ENCODE data around the gene FBF1.
A peak's percentile ranks its signal among the peaks of the same experiment; 100 is the strongest.
"Not testable (repeated sequence)": the region's sequence is repeated elsewhere in the genome, so short reads cannot be mapped to it uniquely, and the experiment has no call there.

Gene FBF1

DNA sequence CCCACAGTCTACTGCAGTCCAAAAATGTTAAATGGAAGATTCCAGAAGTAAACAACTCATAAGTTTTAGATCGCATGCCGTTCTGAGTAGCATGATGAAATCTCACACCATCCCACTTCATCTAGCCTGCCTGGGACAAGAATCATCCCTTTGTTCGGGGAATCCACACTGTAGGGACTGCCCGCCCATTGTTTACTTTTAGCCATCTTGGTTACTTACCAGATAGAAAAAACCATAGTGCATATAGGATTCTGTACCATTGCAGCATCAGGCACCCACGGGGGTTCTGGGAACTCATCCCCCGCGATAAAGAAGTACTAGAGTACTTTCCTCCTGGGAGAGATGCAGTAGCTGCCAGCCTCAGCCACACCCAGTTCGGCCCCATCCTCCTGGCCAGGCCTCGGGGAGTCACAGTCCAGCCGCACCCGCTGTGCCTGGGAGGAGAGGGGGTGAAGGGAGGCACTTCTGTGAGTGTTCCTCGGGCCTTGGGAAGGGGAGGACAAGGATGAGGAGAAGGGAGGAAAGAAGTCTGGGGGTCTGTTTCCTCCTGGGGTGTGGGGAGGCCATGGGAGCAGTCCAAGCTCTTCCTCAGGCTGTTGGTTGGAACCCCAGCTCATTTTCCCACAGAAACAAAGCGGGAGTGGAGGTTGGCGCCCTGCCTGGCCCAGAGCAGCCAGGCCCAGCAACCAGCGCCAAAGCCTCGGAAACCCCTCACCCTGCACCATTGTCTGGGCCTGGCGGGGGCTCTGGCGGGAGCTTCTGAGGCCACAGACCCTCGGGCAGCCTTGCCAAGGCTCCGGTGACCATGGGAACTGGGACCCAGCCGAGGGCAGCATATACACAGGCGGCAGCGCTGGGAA, 71.3 kb downstream of the FBF1 start:
- H2AFZ ChIP-seq (ENCODE audit: low read depth) = no peak overlapping the region
- no peak overlapping the region for H3K27ac ChIP-seq
- no peak overlapping the region for H3K4me2 ChIP-seq
- no peaks in the 10 kb centered on the region for H3K36me3 ChIP-seq (ENCODE audit: insufficient read depth)
- H3K79me2 ChIP-seq (ENCODE audit: insufficient read depth, low read depth) = no peaks in the 10 kb centered on the region
- H3K4me1 ChIP-seq (ENCODE audit: low read depth, poor library complexity, severe bottlenecking) = peaks cover 43% of the 10 kb centered on the region
- TF ChIP-seq, protein P1, sequence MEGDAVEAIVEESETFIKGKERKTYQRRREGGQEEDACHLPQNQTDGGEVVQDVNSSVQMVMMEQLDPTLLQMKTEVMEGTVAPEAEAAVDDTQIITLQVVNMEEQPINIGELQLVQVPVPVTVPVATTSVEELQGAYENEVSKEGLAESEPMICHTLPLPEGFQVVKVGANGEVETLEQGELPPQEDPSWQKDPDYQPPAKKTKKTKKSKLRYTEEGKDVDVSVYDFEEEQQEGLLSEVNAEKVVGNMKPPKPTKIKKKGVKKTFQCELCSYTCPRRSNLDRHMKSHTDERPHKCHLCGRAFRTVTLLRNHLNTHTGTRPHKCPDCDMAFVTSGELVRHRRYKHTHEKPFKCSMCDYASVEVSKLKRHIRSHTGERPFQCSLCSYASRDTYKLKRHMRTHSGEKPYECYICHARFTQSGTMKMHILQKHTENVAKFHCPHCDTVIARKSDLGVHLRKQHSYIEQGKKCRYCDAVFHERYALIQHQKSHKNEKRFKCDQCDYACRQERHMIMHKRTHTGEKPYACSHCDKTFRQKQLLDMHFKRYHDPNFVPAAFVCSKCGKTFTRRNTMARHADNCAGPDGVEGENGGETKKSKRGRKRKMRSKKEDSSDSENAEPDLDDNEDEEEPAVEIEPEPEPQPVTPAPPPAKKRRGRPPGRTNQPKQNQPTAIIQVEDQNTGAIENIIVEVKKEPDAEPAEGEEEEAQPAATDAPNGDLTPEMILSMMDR (conservative IDR thresholded peaks at IDR 0.05; ENCODE audit: low read depth, low read length) = no peak
- H3K4me3 ChIP-seq (IDR thresholded peaks at IDR 0.05; ENCODE audit: insufficient read depth, low read depth, low read length) = no peak overlapping the region
- H3K27me3 ChIP-seq (ENCODE audit: insufficient read depth, low read depth) = no peaks in the 10 kb centered on the region
- H3K9ac ChIP-seq = no peak overlapping the region
- no peaks in the 10 kb centered on the region for H4K20me1 ChIP-seq (ENCODE audit: insufficient read depth)

- H3K9ac ChIP-seq; H4K20me1 ChIP-seq (ENCODE audit: insufficient read depth); H3K27me3 ChIP-seq (ENCODE audit: insufficient read depth, low read depth); H2AFZ ChIP-seq (ENCODE audit: low read depth); H3K36me3 ChIP-seq (ENCODE audit: insufficient read depth); H3K4me2 ChIP-seq; H3K4me3 ChIP-seq (IDR thresholded peaks at IDR 0.05; ENCODE audit: insufficient read depth, low read depth, low read length); H3K27ac ChIP-seq; H3K79me2 ChIP-seq (ENCODE audit: insufficient read depth, low read depth): not testable (repeated sequence)
- H3K4me1 ChIP-seq (ENCODE audit: low read depth, poor library complexity, severe bottlenecking) = peaks cover 48% of the 10 kb centered on the region
Measured at GRCh38 chr17:75868730-75869281, 72.0 kb downstream of the FBF1 start.

DNA sequence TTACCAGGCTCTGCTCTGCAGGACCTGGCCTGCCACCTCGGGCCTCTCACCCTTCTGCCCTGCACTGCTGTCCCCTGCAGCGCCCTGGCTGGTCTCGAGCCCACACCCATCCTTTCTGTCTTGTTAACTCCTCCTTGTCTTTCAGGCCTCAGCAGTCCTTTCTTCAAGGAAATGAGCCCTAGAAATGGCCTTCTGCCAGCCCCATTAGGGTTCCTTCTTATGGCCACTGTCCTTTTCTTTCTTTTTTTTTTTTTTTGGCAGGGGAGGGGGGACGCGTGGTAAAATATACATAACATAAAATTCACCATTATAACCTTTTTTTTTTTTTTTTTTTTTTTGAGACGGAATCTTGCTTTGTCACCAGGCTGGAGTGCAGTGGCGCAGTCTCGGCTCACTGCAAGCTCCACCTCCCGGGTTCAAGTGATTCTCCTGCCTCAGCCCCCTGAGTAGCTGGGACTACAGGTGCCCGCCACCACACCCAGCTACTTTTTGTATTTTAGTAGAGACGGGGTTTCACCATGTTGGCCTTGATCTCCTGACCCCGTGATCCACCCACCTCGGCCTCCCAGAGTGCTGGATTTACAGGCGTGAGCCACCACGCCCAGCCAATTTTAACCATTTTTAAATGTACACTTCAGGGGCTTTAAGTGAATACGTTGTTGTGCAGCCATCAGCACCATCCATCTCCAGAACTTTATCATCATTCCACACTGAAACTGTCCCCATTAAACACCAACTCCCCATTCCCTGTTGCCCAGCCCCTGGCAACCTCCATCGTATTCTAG, 75.2 kb downstream of the FBF1 start:
- Histone ChIP-seq H2AFZ (ENCODE audit: low read depth) (peak overlapping the region; percentile 39; the same call in 1 of the 2 replicates), H3K4me2 (peak overlapping the region; percentile 64), H3K4me1 (ENCODE audit: low read depth, poor library complexity, severe bottlenecking) (peaks cover 57% of the 10 kb centered on the region), H3K9ac (peak overlapping the region; percentile 74), H3K27ac (peak overlapping the region; percentile 96)
- not testable (repeated sequence) for H4K20me1 ChIP-seq (ENCODE audit: insufficient read depth); H3K4me3 ChIP-seq (IDR thresholded peaks at IDR 0.05; ENCODE audit: insufficient read depth, low read depth, low read length); H3K79me2 ChIP-seq (ENCODE audit: insufficient read depth, low read depth); H3K27me3 ChIP-seq (ENCODE audit: insufficient read depth, low read depth); H3K36me3 ChIP-seq (ENCODE audit: insufficient read depth)

- not testable (repeated sequence) for H4K20me1 ChIP-seq (ENCODE audit: insufficient read depth); H3K79me2 ChIP-seq (ENCODE audit: insufficient read depth, low read depth); H3K36me3 ChIP-seq (ENCODE audit: insufficient read depth); H3K27me3 ChIP-seq (ENCODE audit: insufficient read depth, low read depth); H3K4me3 ChIP-seq (IDR thresholded peaks at IDR 0.05; ENCODE audit: insufficient read depth, low read depth, low read length)
- Histone ChIP-seq H3K27ac (peak overlapping the region; percentile 96), H2AFZ (ENCODE audit: low read depth) (peak overlapping the region; percentile 39; the same call in 1 of the 2 replicates), H3K9ac (peak overlapping the region; percentile 74), H3K4me2 (peak overlapping the region; percentile 64), H3K4me1 (ENCODE audit: low read depth, poor library complexity, severe bottlenecking) (peaks cover 57% of the 10 kb centered on the region)
Measured at GRCh38 chr17:75864887-75865286, 76.0 kb downstream of the FBF1 start.

DNA sequence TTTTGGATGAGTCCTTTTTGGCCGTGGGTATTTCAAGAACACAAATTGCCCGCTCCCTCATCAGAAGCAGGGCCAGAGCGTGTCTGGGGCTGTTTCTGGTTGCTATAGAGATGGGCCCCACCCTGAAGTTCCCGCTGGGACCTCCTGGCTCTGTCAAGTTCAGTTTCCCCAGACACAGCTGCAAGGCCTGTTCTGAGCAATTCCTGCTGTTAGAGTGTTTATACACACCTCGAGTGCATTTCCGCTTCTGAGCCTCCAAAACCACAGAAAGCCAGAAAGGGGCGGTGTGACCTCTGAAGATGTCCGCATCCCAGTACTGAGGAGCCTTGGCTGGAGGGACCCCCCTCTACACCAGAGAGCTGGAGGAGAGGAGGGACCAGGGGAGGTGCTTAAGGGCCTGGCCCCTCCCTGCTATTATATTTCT, 76.4 kb downstream of the FBF1 start:
- Histone ChIP-seq H3K4me3 (IDR thresholded peaks at IDR 0.05; ENCODE audit: insufficient read depth, low read depth, low read length) (no peak overlapping the region), H2AFZ (ENCODE audit: low read depth) (peak overlapping the region; percentile 39; the same call in 1 of the 2 replicates), H3K4me1 (ENCODE audit: low read depth, poor library complexity, severe bottlenecking) (peaks cover 57% of the 10 kb centered on the region), H4K20me1 (ENCODE audit: insufficient read depth) (no peaks in the 10 kb centered on the region), H3K27me3 (ENCODE audit: insufficient read depth, low read depth) (no peaks in the 10 kb centered on the region), H3K9ac (peak overlapping the region; percentile 74), H3K4me2 (peak overlapping the region; percentile 64), H3K36me3 (ENCODE audit: insufficient read depth) (no peaks in the 10 kb centered on the region), H3K79me2 (ENCODE audit: insufficient read depth, low read depth) (no peaks in the 10 kb centered on the region), H3K27ac (peak overlapping the region; percentile 96)
- TF ChIP-seq, protein P1 (conservative IDR thresholded peaks at IDR 0.05; ENCODE audit: low read depth, low read length) = no peak
